Measurements from ENCODE around the gene GRIA4.

DNA sequence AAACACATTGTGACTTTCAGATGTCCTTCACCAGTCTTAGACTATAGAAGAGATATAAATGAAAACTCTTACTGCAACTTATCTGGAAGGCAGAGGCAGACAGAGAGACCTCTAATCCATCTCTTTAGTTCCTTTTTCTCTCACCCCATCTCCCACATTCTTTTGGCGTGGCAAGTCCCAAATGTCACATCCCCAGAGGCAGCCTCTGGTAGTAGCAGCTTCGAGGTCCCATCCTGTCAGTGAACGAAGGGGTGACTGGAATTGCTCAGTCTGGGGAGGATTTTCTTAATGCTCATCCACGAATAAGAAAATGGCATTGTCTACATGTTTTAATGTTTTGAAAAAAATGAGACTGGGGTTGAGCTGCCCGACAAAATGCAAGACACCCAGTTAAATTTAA is 201.4 kb downstream of the GRIA4 start:
- TF ChIP-seq POLR2AphosphoS5 (IDR thresholded peaks at IDR 0.05; ENCODE audit: low read depth, low read length) (no peak), TAF1 (IDR thresholded peaks at IDR 0.05; ENCODE audit: borderline replicate concordance, insufficient read depth, low read length) (no peak), FOXP2 (optimal IDR thresholded peaks at IDR 0.05; ENCODE audit: borderline replicate concordance, extremely low read depth, extremely low read length, insufficient read depth) (no peak)
- TF ChIP-seq, protein P1, sequence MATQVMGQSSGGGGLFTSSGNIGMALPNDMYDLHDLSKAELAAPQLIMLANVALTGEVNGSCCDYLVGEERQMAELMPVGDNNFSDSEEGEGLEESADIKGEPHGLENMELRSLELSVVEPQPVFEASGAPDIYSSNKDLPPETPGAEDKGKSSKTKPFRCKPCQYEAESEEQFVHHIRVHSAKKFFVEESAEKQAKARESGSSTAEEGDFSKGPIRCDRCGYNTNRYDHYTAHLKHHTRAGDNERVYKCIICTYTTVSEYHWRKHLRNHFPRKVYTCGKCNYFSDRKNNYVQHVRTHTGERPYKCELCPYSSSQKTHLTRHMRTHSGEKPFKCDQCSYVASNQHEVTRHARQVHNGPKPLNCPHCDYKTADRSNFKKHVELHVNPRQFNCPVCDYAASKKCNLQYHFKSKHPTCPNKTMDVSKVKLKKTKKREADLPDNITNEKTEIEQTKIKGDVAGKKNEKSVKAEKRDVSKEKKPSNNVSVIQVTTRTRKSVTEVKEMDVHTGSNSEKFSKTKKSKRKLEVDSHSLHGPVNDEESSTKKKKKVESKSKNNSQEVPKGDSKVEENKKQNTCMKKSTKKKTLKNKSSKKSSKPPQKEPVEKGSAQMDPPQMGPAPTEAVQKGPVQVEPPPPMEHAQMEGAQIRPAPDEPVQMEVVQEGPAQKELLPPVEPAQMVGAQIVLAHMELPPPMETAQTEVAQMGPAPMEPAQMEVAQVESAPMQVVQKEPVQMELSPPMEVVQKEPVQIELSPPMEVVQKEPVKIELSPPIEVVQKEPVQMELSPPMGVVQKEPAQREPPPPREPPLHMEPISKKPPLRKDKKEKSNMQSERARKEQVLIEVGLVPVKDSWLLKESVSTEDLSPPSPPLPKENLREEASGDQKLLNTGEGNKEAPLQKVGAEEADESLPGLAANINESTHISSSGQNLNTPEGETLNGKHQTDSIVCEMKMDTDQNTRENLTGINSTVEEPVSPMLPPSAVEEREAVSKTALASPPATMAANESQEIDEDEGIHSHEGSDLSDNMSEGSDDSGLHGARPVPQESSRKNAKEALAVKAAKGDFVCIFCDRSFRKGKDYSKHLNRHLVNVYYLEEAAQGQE (IDR thresholded peaks at IDR 0.05; ENCODE audit: insufficient read depth in 1 of 2, low read depth in 2 of 2, low read length in 2 of 2), result no peak

Data from PFSK-1 (cell line).